SK-N-MC (cell line): ENCODE results near the gene KRT72.

Source experiments
- EZH2 ChIP-seq: fragments of 200-600 bp; sonication (generic); IDR thresholded peaks from one replicate; pipeline ENCODE4 v1.6.1; 2017; ENCODE audit warnings: antibody characterized with exemption
- POLR2AphosphoS5 ChIP-seq: IDR thresholded peaks from 2 replicates; pipeline ENCODE4 v1.6.1; 2012; ENCODE audit warnings: mild to moderate bottlenecking, low read depth, low read length, borderline replicate concordance

DNA sequence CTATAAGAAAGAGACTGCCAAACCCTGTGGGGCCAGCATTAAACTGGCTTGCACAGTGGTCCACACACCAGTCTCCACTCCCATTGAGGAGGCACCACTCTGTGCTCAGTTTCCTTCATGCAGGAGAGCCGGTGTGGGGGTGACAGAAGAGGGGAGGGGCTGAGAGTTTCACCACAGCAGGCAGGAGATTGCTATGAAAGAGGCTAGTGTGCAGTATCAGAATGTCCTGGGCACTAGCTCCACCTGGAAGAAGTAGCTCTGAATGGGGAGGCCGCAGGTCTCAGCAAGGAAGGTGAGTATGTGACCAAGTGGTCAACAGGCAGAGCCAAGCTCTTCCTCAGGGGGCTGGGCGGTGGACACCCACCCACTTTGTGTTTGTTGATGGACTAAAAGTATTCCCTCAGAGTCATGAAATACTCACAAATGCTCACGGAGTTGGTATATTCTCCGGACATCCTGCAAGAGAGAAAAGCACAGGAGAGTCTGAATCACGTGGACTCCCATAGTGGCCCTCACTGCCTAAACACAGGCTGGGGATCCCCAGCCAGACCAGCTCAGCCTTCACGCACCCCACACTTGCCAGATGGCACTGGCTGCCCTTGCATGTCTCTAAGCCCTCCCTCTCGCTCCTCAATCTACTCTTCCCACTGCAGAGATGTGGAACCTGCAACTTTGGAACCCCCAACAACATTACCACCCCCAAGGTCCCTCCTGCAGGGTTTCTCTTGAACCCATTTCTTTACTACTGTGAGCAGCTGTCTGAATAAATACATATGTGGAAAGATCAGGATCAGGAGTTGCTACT lies 7.8 kb upstream of the KRT72 start:
- TF ChIP-seq EZH2 (no peak), POLR2AphosphoS5 (no peak)
